GM18870 (cell line): Measurements from ENCODE around the gene MSH4.
"Not testable (repeated sequence)": the region's sequence is repeated elsewhere in the genome, so short reads cannot be mapped to it uniquely, and the experiment has no call there.

Experiments used
- ATAC-seq: cut with Tn5 transposase; IDR thresholded peaks from one replicate; pipeline ENCODE4 v1.9.1; 2021; ENCODE audit warnings: moderate library complexity; ENCODE audit not compliant: unreplicated experiment

The MSH4 gene

DNA sequence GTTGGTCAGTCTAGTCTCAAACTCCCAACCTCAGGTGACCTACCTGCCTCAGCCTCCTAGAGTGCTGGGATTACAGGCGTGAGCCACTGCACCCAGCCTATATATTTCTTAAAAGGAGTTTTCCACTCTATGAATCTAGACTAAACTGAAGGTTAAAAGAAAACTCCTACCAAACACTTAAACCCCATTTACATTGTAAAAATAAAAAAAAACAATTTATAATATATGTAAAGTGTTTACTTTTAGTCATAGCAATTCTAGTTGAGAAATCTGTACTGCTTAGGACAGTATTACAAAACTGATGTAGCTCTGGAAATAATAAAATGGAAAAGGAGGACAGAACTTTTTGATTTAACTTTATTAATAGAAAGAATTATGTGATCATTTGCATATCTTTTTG, 126.0 kb downstream of the MSH4 start:
- no peak for ATAC-seq

DNA sequence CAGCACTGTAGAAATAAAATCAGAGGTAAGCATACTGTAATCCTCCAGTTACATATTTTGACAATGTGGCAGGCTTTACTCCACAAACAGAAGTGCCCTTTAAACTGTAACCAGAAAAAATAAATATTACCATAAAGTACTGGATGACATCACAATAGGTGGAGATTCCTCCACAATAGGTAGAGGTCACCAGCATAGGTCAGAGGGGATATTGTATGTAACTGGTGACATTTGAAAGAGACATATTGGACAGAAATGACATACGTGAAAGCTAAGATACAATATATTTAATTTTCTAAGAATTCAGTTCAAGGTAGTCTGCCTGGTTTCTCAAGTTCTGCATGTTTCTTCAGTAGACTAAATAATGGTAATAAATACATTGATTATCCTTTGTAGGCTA, 135.6 kb downstream of the MSH4 start, which contains the start of gene ASB17:
ASB17 (minus strand) TSS at position 101 of the 400 bp plus-strand sequence. CDS start 113 bp downstream, outside the sequence.
- ATAC-seq: no peak

DNA sequence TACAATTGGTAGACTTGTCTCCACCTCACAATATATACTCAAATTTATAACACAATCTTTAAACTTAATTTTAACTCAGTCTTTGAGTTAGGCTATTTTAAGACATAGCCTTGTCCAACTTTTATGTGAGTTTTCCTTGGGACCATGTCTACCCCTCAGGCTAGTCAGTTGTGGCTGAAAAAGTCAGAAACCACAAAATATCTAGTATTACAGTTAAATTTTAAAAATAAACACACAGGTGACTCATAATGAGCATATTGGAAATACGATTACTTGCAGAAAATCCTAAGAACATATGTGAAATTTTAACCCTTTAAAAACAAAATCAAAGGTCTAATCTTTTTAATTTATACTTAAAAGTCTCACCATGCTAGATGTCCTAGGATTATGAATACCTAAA, 140.4 kb downstream of the MSH4 start:
- ATAC-seq: no peak

DNA sequence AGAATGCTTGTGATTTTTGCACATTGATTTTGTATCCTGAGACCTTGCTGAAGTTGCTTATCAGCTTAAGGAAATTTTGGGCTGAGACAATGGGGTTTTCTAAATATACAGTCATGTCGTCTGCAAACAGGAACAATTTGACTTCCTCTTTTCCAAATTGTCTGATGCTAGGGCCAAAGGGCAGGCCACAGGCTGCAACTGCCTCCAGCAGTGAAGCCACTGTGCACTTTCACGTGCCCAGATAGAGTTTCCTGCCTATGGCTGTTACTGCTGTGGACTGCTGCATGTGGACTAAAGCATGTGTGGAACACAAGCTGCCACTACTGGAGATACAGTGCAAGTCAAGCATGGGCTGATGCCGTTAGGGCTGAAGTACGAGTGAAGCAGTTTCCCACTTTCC, 146.4 kb downstream of the MSH4 start:
- ATAC-seq: not testable (repeated sequence)

DNA sequence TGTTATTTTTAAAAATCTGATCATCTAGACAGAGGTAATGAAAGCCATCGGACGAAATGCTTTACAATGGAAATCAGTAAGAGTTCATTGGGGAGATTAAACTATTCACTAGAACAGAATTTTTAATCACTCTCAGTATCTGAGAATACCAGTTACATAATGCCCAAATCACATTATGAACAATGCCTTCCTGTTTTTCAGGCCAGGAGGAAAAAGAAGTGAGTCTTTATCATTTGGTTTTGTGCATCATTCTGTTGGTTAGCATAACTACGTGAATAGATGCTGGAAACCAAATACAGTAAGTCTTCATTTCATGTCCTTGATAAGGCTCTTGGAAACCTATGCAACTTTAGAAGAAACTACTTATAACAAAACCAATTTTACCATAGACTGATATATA, 153.5 kb downstream of the MSH4 start:
- no peak for ATAC-seq

DNA sequence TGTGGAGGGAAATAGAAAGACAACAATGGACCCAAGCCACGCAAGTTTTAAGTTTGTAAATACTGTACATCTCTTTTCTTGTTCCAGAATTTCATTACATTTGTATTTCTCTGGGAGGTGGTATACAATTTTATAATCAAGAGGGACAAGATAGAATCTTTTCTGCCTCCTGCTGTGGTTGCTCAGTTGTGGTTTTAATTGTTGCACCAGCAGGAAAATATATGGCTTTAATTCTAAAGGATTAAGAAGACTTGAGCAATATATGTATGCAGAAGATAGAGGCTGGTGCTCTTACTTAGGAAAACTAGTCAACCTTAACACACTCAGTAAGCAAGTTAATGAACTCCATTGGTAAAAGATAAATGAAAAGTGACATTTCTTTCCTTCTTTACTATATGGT, 155.3 kb downstream of the MSH4 start:
- no peak for ATAC-seq

DNA sequence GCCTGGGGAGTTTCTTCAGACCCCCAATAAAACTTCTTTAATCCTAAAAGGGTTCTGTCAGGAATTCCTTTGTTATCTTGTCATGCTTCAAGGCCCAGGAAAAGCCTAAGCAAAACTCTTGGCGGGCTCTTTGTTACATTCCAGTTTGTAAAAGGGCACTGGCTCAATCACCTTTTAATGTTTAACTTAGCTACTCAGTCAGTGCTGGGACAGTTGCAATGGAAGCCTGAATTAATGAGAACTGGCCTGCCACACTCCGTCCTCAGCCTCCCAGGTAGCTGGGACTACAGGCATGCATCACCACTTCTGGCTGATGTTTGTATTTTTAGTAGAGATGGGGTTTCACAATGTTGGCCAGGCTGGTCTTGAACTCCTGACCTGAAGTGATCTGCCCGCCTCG, 156.8 kb downstream of the MSH4 start:
- ATAC-seq: no peak

DNA sequence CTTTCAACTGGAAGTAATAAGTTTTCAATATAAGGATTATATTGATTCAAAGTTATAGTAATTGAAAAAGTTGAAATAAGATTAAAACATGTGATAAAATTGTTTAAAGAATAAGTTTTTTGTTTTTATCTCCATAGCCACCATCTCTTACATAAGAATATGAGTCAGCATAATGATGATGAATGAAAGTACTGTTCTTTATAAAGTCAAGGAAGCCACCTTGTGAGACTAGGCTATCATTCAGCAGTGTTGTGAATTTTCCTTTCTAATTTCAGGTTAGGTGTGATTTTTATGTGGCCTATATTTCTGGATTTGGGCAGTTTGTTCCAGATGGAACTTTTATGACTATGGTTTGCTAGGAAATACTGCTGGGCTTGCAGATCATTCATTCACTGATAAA, 157.9 kb downstream of the MSH4 start:
- no peak for ATAC-seq
